Measurements from ENCODE around the gene PRPH.
"Not testable (repeated sequence)": the region's sequence is repeated elsewhere in the genome, so short reads cannot be mapped to it uniquely, and the experiment has no call there.

DNA sequence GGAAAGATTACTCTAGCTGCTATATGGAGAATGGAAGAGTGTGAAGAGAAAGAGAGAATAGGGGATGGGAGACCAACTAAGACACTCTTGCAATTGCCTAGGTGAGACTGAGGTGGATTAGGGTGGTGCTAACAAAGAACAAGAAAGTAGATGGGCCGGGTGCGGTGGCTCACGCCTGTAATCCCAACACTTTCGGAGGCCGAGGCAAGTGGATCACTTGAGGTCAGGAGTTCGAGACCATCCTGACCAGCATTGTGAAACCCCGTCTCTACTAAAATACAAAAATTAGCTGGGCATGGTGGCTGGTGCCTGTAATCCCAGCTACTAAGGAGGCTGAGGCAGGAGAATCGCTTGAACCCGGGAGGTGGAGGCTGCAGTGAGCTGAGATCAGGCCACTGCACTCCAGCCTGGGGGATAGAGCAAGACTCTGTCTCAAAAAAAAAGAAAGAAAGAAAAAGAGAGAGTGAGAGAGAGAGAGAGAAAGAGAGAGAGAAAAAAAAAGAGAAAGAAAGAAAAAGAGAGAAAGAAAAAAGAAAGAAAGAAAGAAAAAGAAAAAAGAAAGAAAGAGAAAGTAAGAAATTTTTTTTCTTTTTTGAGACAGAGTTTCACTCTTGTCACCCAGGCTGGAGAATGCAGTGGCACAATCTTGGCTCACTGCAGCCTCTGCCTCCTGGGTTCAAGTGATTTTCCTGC lies 25.6 kb downstream of the PRPH start:
- TF ChIP-seq CTCF, EZH2phosphoT487 (IDR thresholded peaks at IDR 0.05; ENCODE audit: low read length): not testable (repeated sequence)

Measured in MM.1S (cell line).